ACHN (cell line): Measurements from ENCODE around the gene SPOCD1.
A peak's percentile ranks its signal among the peaks of the same experiment; 100 is the strongest.

Source experiments
- DNase-seq: peaks from one replicate; pipeline ENCODE4 v3.0.0-alpha.2; 2015
- in situ Hi-C: cut with HindIII; loops from 2 replicates; pipeline ENCODE4 v1.10.0; 2017; ENCODE audit warnings: low sequenced_read_pairs, low pct_ligation_motif_present, low pct_unique_long_range_greater_than_20kb

Gene SPOCD1

GRCh38 chr1:31764312-31765040 is 51.3 kb downstream of the SPOCD1 start, which contains the start of gene ADGRB2:
Gene ADGRB2, minus strand, starts transcription at chr1:31764340. Its CDS starts 7,119 bp downstream, at chr1:31757221.
- no peak for DNase-seq
- in situ Hi-C loops: no loop called here

- DNase-seq: no peak
- in situ Hi-C loops: no loop called here
Observed at GRCh38 chr1:31763671-31764311, 52.0 kb downstream of the SPOCD1 start.

GRCh38 chr1:31762726-31763670 is 52.8 kb downstream of the SPOCD1 start:
- DNase-seq: peak; percentile 75
- in situ Hi-C loops: no loop called here

GRCh38 chr1:31762323-31762722 is 53.5 kb downstream of the SPOCD1 start:
- no peak for DNase-seq
- in situ Hi-C loops: no loop called here

GRCh38 chr1:31761883-31762282 is 53.9 kb downstream of the SPOCD1 start:
- DNase-seq: peak; percentile 62
- in situ Hi-C loops: no loop called here

GRCh38 chr1:31760471-31761470 is 55.1 kb downstream of the SPOCD1 start:
- in situ Hi-C loops: no loop called here
- peak; percentile 60 for DNase-seq

- DNase-seq: no peak
- in situ Hi-C loops: no loop called here
Observed at GRCh38 chr1:31759298-31760023, 56.4 kb downstream of the SPOCD1 start.

GRCh38 chr1:31758823-31759222 is 57.0 kb downstream of the SPOCD1 start:
- in situ Hi-C loops: no loop called here
- no peak for DNase-seq

GRCh38 chr1:31757989-31758388 is 57.8 kb downstream of the SPOCD1 start:
- DNase-seq: no peak
- in situ Hi-C loops: no loop called here

GRCh38 chr1:31757204-31757679 is 58.6 kb downstream of the SPOCD1 start:
- no peak for DNase-seq
- in situ Hi-C loops: no loop called here

GRCh38 chr1:31756578-31756977 is 59.2 kb downstream of the SPOCD1 start:
- in situ Hi-C loops: no loop called here
- DNase-seq: no peak

GRCh38 chr1:31755850-31756492 is 59.9 kb downstream of the SPOCD1 start:
- DNase-seq: no peak
- in situ Hi-C loops: no loop called here

GRCh38 chr1:31755197-31755611 is 60.6 kb downstream of the SPOCD1 start:
- in situ Hi-C loops: no loop called here
- DNase-seq: no peak

- in situ Hi-C loops: no loop called here
- no peak for DNase-seq
Observed at GRCh38 chr1:31754397-31754796, 61.4 kb downstream of the SPOCD1 start.

GRCh38 chr1:31753707-31754349 is 62.0 kb downstream of the SPOCD1 start:
- no peak for DNase-seq
- in situ Hi-C loops: no loop called here

GRCh38 chr1:31752952-31753475 is 62.8 kb downstream of the SPOCD1 start:
- in situ Hi-C loops: no loop called here
- DNase-seq: no peak
